GM13976 (cell line): ENCODE measurements around the gene PPP3R2.

Experiments used
- DNase-seq: peaks from one replicate; pipeline ENCODE4 v3.0.0; 2012; ENCODE audit warnings: low spot score
- CTCF ChIP-seq: IDR thresholded peaks from 2 replicates; pipeline ENCODE4 v1.5.1; 2012; ENCODE audit warnings: borderline replicate concordance, mild to moderate bottlenecking; ENCODE audit not compliant: insufficient read depth; ENCODE audit errors: extremely low read depth, missing control alignments, control extremely low read depth
- in situ Hi-C: fragments of 300-500 bp; cut with MboI; formaldehyde crosslinking; loops from one replicate; pipeline ENCODE4 v1.12.0; 2022; ENCODE audit warnings: low sequenced_read_pairs, mixed read lengths, inconsistent platforms; ENCODE audit not compliant: unreplicated experiment

Gene PPP3R2

GRCh38 chr9:101594796-101595195, at the start of gene PPP3R2:
PPP3R2 (minus strand) TSS chr9:101594969; CDS start chr9:101594921, 48 bp downstream.
- DNase-seq, result no peak
- TF ChIP-seq CTCF, result no peak
- in situ Hi-C loops, result no loop called here

- in situ Hi-C loops, result no loop called here
These were observed 45.3 kb upstream of the PPP3R2 start for GRCh38 chr9:101639785-101640665.

GRCh38 chr9:101639311-101639710, 44.5 kb upstream of the PPP3R2 start:
- in situ Hi-C loops, result no loop called here
- no peak for DNase-seq
- TF ChIP-seq CTCF, result no peak

More at GRCh38 chr9:101639785-101640665, 45.3 kb upstream of the PPP3R2 start:
- no peak for DNase-seq
- no peak for TF ChIP-seq CTCF

- TF ChIP-seq CTCF, result no peak
- no peak for DNase-seq
- in situ Hi-C loops, result no loop called here
These were observed 41.5 kb upstream of the PPP3R2 start for GRCh38 chr9:101636247-101636646.

GRCh38 chr9:101635473-101635872, 40.7 kb upstream of the PPP3R2 start:
- DNase-seq, result no peak
- in situ Hi-C loops, result no loop called here
- TF ChIP-seq CTCF, result no peak

- in situ Hi-C loops, result no loop called here
- no peak for TF ChIP-seq CTCF
- DNase-seq, result no peak
These were observed 40.1 kb upstream of the PPP3R2 start for GRCh38 chr9:101634741-101635409.
